H9 (cell line): ENCODE measurements around the gene MRPL55. TPM values are rescaled to one million over a fixed set of nuclear protein-coding genes. Genes with fewer than 3 reads are reported as not detected.

Experiments
- DNase-seq: peaks from one replicate; pipeline ENCODE4 v3.0.0-alpha.2; 2017
- H2AFZ ChIP-seq: one replicate; pipeline ENCODE4 v1.6.1; 2013; ENCODE audit warnings: mild to moderate bottlenecking, low read length, control low read depth, moderate library complexity
- H2AK5ac ChIP-seq: 2 replicates; pipeline ENCODE4 v1.6.1; 2013; ENCODE audit warnings: low read length, control low read depth, mixed read lengths; ENCODE audit not compliant: insufficient read length
- H2BK120ac ChIP-seq: one replicate; pipeline ENCODE4 v1.6.1; 2013; ENCODE audit warnings: low read depth, mild to moderate bottlenecking, low read length, control low read depth, inconsistent platforms; ENCODE audit not compliant: poor library complexity, severe bottlenecking
- H2BK12ac ChIP-seq: 2 replicates; pipeline ENCODE4 v1.6.1; 2013; ENCODE audit warnings: low read length, control low read depth, mixed read lengths, low read depth; ENCODE audit not compliant: insufficient read length
- H2BK15ac ChIP-seq: 2 replicates; pipeline ENCODE4 v1.6.1; 2013; ENCODE audit warnings: low read depth, low read length, control low read depth
- H2BK20ac ChIP-seq: one replicate; pipeline ENCODE4 v1.6.1; 2013; ENCODE audit warnings: low read depth, mild to moderate bottlenecking, low read length, control low read depth, inconsistent platforms; ENCODE audit not compliant: poor library complexity, severe bottlenecking
- H2BK5ac ChIP-seq: 2 replicates; pipeline ENCODE4 v1.6.1; 2013; ENCODE audit warnings: low read length, control low read depth, mixed read lengths; ENCODE audit not compliant: insufficient read length
- H3K14ac ChIP-seq: 2 replicates; pipeline ENCODE4 v1.6.1; 2013; ENCODE audit warnings: low read length, control low read depth; ENCODE audit not compliant: insufficient read depth
- H3K18ac ChIP-seq: 2 replicates; pipeline ENCODE4 v1.6.1; 2013; ENCODE audit warnings: low read depth, mild to moderate bottlenecking, mixed read lengths, low read length, control low read depth; ENCODE audit not compliant: insufficient read length
- H3K23ac ChIP-seq: 2 replicates; pipeline ENCODE4 v1.6.1; 2013; ENCODE audit warnings: low read length, control low read depth, mixed read lengths, low read depth; ENCODE audit not compliant: insufficient read length
- H3K23me2 ChIP-seq: 2 replicates; pipeline ENCODE4 v1.6.1; 2013; ENCODE audit warnings: low read depth, mild to moderate bottlenecking, mixed read lengths, low read length, control low read depth; ENCODE audit not compliant: insufficient read length, poor library complexity, severe bottlenecking
- H3K27ac ChIP-seq: 2 replicates; pipeline ENCODE4 v1.5.1; 2013; ENCODE audit warnings: low read length, control low read depth, mixed read lengths, low read depth; ENCODE audit not compliant: insufficient read length
- H3K27me3 ChIP-seq: 2 replicates; pipeline ENCODE4 v1.6.1; 2013; ENCODE audit warnings: low read length, control low read depth, inconsistent platforms; ENCODE audit not compliant: insufficient read depth
- H3K4ac ChIP-seq: 2 replicates; pipeline ENCODE4 v1.6.1; 2013; ENCODE audit warnings: low read depth, mild to moderate bottlenecking, control low read depth, inconsistent platforms, low read length, moderate library complexity
- H3K4me1 ChIP-seq: 2 replicates; pipeline ENCODE4 v1.6.1; 2013; ENCODE audit warnings: low read length, control low read depth, inconsistent platforms; ENCODE audit not compliant: insufficient read depth
- H3K4me2 ChIP-seq: 2 replicates; pipeline ENCODE4 v1.6.1; 2013; ENCODE audit warnings: low read length, control low read depth, mixed read lengths; ENCODE audit not compliant: insufficient read length, insufficient read depth
- H3K56ac ChIP-seq: 2 replicates; pipeline ENCODE4 v1.6.1; 2013; ENCODE audit warnings: low read depth, mild to moderate bottlenecking, mixed read lengths, low read length, control low read depth; ENCODE audit not compliant: insufficient read length
- H3K79me1 ChIP-seq: 2 replicates; pipeline ENCODE4 v1.6.1; 2013; ENCODE audit warnings: low read depth, mild to moderate bottlenecking, moderate library complexity, low read length, control low read depth, inconsistent platforms; ENCODE audit not compliant: insufficient read depth, poor library complexity, severe bottlenecking
- H3K79me2 ChIP-seq: 2 replicates; pipeline ENCODE4 v1.6.1; 2013; ENCODE audit warnings: low read length, control low read depth, inconsistent platforms; ENCODE audit not compliant: insufficient read depth
- H3K9ac ChIP-seq: 2 replicates; pipeline ENCODE4 v1.6.1; 2013; ENCODE audit warnings: low read length, control low read depth, mixed read lengths; ENCODE audit not compliant: insufficient read length; ENCODE audit errors: extremely low read depth
- H3K9me3 ChIP-seq: one replicate; pipeline ENCODE4 v1.6.1; 2013; ENCODE audit warnings: low read depth, low read length, inconsistent platforms; ENCODE audit not compliant: control insufficient read depth
- H3T11ph ChIP-seq: one replicate; pipeline ENCODE4 v1.6.1; 2013; ENCODE audit warnings: mild to moderate bottlenecking, low read length, control low read depth, inconsistent platforms
- H4K20me1 ChIP-seq: one replicate; pipeline ENCODE4 v1.6.1; 2013; ENCODE audit not compliant: control insufficient read depth, insufficient read length, insufficient read depth
- H4K5ac ChIP-seq: 2 replicates; pipeline ENCODE4 v1.6.1; 2013; ENCODE audit warnings: low read depth, mild to moderate bottlenecking, mixed read lengths, low read length, control low read depth; ENCODE audit not compliant: insufficient read length
- H4K8ac ChIP-seq: replicated peaks from 2 replicates; pipeline ENCODE4 v1.6.1; 2013; ENCODE audit warnings: low read length, control low read depth, mixed read lengths, low read depth; ENCODE audit not compliant: insufficient read length
- H4K91ac ChIP-seq: 2 replicates; pipeline ENCODE4 v1.6.1; 2013; ENCODE audit warnings: low read depth, mild to moderate bottlenecking, moderate library complexity, mixed read lengths, low read length, control low read depth; ENCODE audit not compliant: insufficient read length
- H3K27ac Mint-ChIP-seq, 3 experiments: 2 replicates in 2 of 3; 3 replicates in 1 of 3; pipeline ENCODE4 v1.8.0; 2020 to 2021; ENCODE audit warnings: mixed read lengths in 3 of 3, mild to moderate bottlenecking in 1 of 3, moderate library complexity in 1 of 3
- H3K27me3 Mint-ChIP-seq: 2 replicates; pipeline ENCODE4 v1.8.0; 2021; ENCODE audit warnings: low read depth, mild to moderate bottlenecking, moderate library complexity, mixed read lengths
- H3K36me3 Mint-ChIP-seq, 3 experiments: 2 replicates in 2 of 3; 3 replicates in 1 of 3; pipeline ENCODE4 v1.8.0; 2020 to 2021; ENCODE audit warnings: low read depth in 3 of 3, mixed read lengths in 3 of 3; ENCODE audit not compliant: insufficient read depth in 1 of 3
- H3K4me1 Mint-ChIP-seq, 2 experiments: 2 replicates each; pipeline ENCODE4 v1.8.0; 2020; ENCODE audit warnings: mixed read lengths in 2 of 2
- H3K4me3 Mint-ChIP-seq, 2 experiments: 2 replicates in 1 of 2; 3 replicates in 1 of 2; pipeline ENCODE4 v1.8.0; 2020 to 2021; ENCODE audit warnings: mild to moderate bottlenecking in 2 of 2, mixed read lengths in 2 of 2, moderate library complexity in 1 of 2
- H3K9me3 Mint-ChIP-seq, 2 experiments: 2 replicates in 1 of 2; 3 replicates in 1 of 2; pipeline ENCODE4 v1.8.0; 2020; ENCODE audit warnings: mild to moderate bottlenecking in 2 of 2, mixed read lengths in 2 of 2, moderate library complexity in 1 of 2
- WGBS: extraction: QIAGEN DNeasy Blood & Tissue Kit; methylation state at CpG from one replicate; pipeline ENCODE4 v1.1.7; 2013; ENCODE audit warnings: missing lambda C conversion rate, low lambda C conversion rate, mixed read lengths; ENCODE audit not compliant: insufficient read length; ENCODE audit errors: extremely low coverage; 5-methylcytosine and 5-hydroxymethylcytosine counted together
- total RNA-seq: library from RNA; stranded (reverse); gene quantifications from 2 replicates; pipeline ENCODE4 v1.2.1, GENCODE V29; 2021
- TF ChIP-seq, protein P1 (sequence below): fragments of 200-600 bp; sonication (generic); conservative IDR thresholded peaks from 3 replicates; pipeline ENCODE4 v1.8.0; 2021; ENCODE audit warnings: antibody characterized with exemption, mild to moderate bottlenecking

Gene MRPL55
- total RNA-seq, 1 experiment from 2014 or later, result 62.3 TPM

DNA sequence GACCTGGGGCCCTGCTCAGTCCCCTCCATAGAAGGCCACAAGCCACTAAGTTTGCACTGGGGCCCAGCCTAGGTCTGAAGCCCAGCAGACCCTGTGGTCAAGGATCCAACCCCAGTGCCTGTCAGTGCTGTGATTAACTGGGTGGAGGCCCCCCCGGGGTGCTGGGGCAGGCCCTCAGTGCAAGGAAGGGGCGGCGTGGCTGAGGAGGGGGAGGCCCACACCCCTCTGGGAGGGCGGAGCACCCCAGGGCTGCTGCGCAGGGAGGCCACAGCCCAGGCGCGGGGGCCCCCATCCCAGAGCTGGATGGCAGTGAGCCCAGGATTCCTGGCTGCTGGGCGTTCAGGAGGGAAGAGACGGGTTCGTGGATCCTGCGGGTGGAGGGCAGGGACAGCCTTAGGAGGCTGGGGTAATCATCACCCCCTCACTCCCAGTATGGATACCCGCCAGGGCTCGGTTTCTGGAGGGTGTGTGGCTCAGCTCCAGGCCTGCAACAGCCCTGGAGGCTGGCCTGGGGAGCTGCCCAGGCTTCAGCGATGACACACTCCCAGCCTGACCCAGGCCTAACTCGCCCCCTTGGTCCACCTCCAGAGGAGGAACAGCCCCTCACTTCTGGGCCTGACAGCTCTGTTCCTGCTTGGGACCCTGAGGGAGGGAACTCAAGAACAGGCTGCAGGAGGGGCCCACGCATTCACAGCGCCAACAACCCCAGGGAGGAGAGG, 41.5 kb upstream of the MRPL55 start:
- no peaks in the 10 kb centered on the region for H3K23me2 ChIP-seq
- H3K4me1 ChIP-seq, result no peaks in the 10 kb centered on the region
- H3T11ph ChIP-seq, result no peak overlapping the region
- H2BK120ac ChIP-seq, result no peak overlapping the region
- no peak overlapping the region for H3K56ac ChIP-seq
- no peak overlapping the region for H3K27ac Mint-ChIP-seq
- no peak overlapping the region for H2AK5ac ChIP-seq
- H4K5ac ChIP-seq, result no peak overlapping the region
- H3K4me2 ChIP-seq, result no peak overlapping the region
- H2AFZ ChIP-seq, result no peak overlapping the region
- no peak overlapping the region for H3K4me3 Mint-ChIP-seq
- H3K79me2 ChIP-seq, result no peaks in the 10 kb centered on the region
- H3K27me3 ChIP-seq, result no peaks in the 10 kb centered on the region
- no peak overlapping the region for H3K23ac ChIP-seq
- H3K36me3 Mint-ChIP-seq, result no peaks in the 10 kb centered on the region
- TF ChIP-seq, protein P1, sequence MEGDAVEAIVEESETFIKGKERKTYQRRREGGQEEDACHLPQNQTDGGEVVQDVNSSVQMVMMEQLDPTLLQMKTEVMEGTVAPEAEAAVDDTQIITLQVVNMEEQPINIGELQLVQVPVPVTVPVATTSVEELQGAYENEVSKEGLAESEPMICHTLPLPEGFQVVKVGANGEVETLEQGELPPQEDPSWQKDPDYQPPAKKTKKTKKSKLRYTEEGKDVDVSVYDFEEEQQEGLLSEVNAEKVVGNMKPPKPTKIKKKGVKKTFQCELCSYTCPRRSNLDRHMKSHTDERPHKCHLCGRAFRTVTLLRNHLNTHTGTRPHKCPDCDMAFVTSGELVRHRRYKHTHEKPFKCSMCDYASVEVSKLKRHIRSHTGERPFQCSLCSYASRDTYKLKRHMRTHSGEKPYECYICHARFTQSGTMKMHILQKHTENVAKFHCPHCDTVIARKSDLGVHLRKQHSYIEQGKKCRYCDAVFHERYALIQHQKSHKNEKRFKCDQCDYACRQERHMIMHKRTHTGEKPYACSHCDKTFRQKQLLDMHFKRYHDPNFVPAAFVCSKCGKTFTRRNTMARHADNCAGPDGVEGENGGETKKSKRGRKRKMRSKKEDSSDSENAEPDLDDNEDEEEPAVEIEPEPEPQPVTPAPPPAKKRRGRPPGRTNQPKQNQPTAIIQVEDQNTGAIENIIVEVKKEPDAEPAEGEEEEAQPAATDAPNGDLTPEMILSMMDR, result no peak
- H3K18ac ChIP-seq, result no peak overlapping the region
- H3K9ac ChIP-seq, result no peak overlapping the region
- H3K14ac ChIP-seq, result no peak overlapping the region
- H3K9me3 Mint-ChIP-seq, result no peaks in the 10 kb centered on the region
- no peak overlapping the region for H2BK15ac ChIP-seq
- no peaks in the 10 kb centered on the region for H4K20me1 ChIP-seq
- H3K4ac ChIP-seq, result no peak overlapping the region
- no peaks in the 10 kb centered on the region for H3K9me3 ChIP-seq
- peak; percentile 24 for DNase-seq
- no peaks in the 10 kb centered on the region for H3K79me1 ChIP-seq
- H3K4me1 Mint-ChIP-seq, result peaks cover 3 to 9% of the 10 kb centered on the region in 2 experiments; a peak in 2 of 4 replicates
- no peak overlapping the region for H3K27ac ChIP-seq
- no peak overlapping the region for H4K8ac ChIP-seq
- no CpG with 5 or more reads among the region's 17 CpGs for WGBS
- H2BK5ac ChIP-seq, result no peak overlapping the region
- H2BK20ac ChIP-seq, result no peak overlapping the region
- no peak overlapping the region for H4K91ac ChIP-seq
- H2BK12ac ChIP-seq, result no peak overlapping the region
- no peaks in the 10 kb centered on the region for H3K27me3 Mint-ChIP-seq
